Endothelial cell of umbilical vein (primary cell): Measurements from ENCODE around the gene ARHGEF17. TPM values are rescaled to one million over a fixed set of nuclear protein-coding genes. Genes with fewer than 3 reads are reported as not detected.

Source experiments
- BruUV-seq: library from RNA; stranded (reverse); fragments of 400-500 nt; replicated peaks from 2 replicates; lab custom pipeline; 2021; lab: Mats Ljungman, UMichigan
- CTCF ChIA-PET: fragments of 300-600, 350-600 bp; sonication (Branson Sonifier 250); formaldehyde crosslinking; loops from one replicate; lab custom pipeline; 2021; ENCODE audit warnings: antibody characterized with exemption, inconsistent platforms; lab: Charles Lee
- POLR2A ChIA-PET: fragments of 300-600, 350-600 bp; sonication (Branson Sonifier 250); formaldehyde crosslinking; loops from one replicate; lab custom pipeline; 2021; ENCODE audit warnings: antibody characterized with exemption, inconsistent platforms; lab: Charles Lee
- DNase-seq: peaks from one replicate; pipeline ENCODE4 v3.0.0-alpha.2; 2011; ENCODE audit warnings: low read depth, low spot score
- FAIRE-seq: peaks from 2 replicates; lab custom pipeline; 2011; peaks lifted over from hg19 to GRCh38; lab: Jason Lieb, UNC
- H2AFZ ChIP-seq: 2 replicates; pipeline ENCODE4 v1.6.0; 2012; ENCODE audit warnings: low read depth, low read length, control low read depth, inconsistent platforms
- H3K27ac ChIP-seq: 2 replicates; pipeline ENCODE4 v1.5.1; 2011; ENCODE audit warnings: low read depth, mild to moderate bottlenecking, control low read depth, low read length, moderate library complexity; ENCODE audit not compliant: insufficient read depth
- H3K27me3 ChIP-seq, 2 experiments: 2 replicates each; pipeline versions ENCODE4 v1.6.0 to v1.6.1; 2011; ENCODE audit warnings: low read length in 2 of 2, mixed read lengths in 1 of 2; ENCODE audit not compliant: control insufficient read depth in 2 of 2, insufficient read depth in 2 of 2
- H3K36me3 ChIP-seq, 2 experiments: 2 replicates in 1 of 2; 3 replicates in 1 of 2; pipeline ENCODE4 v1.5.1; 2011; ENCODE audit warnings: low read length in 2 of 2, mild to moderate bottlenecking in 1 of 2, moderate library complexity in 1 of 2; ENCODE audit not compliant: control insufficient read depth in 2 of 2, insufficient read depth in 2 of 2; ENCODE audit errors: extremely low read depth in 1 of 2
- H3K4me1 ChIP-seq: 3 replicates; pipeline ENCODE4 v1.5.1; 2011; ENCODE audit warnings: mild to moderate bottlenecking, low read length; ENCODE audit not compliant: control insufficient read depth, insufficient read depth; ENCODE audit errors: extremely low read depth
- H3K4me2 ChIP-seq: 2 replicates; pipeline ENCODE4 v1.6.1; 2011; ENCODE audit warnings: low read length, control low read depth, mixed read lengths; ENCODE audit not compliant: insufficient read depth
- H3K4me3 ChIP-seq, 3 experiments: fragments of 200-600 bp in 1 of 3; sonication (generic), shearing (Covaris generic) in 1 of 3; replicated peaks in 1 of 3; 2 replicates each; pipeline ENCODE4 v1.5.1; 2011 to 2016; ENCODE audit warnings: control low read depth in 3 of 3, low read length in 3 of 3, mild to moderate bottlenecking in 2 of 3, inconsistent platforms in 1 of 3, low read depth in 1 of 3, moderate library complexity in 1 of 3; ENCODE audit not compliant: insufficient read depth in 1 of 3
- H3K79me2 ChIP-seq: 2 replicates; pipeline ENCODE4 v1.6.0; 2012; ENCODE audit warnings: low read length, inconsistent platforms; ENCODE audit not compliant: control insufficient read depth, insufficient read depth
- H3K9ac ChIP-seq: replicated peaks from 2 replicates; pipeline ENCODE3; 2011; ENCODE audit warnings: low read length, control low read depth; ENCODE audit not compliant: insufficient read depth; ENCODE audit errors: extremely low read depth
- H3K9me1 ChIP-seq: replicated peaks from 3 replicates; pipeline ENCODE4 v1.6.0; 2011; ENCODE audit warnings: mild to moderate bottlenecking, low read length; ENCODE audit not compliant: control insufficient read depth, insufficient read depth; ENCODE audit errors: extremely low read depth
- H3K9me3 ChIP-seq: replicated peaks from 2 replicates; pipeline ENCODE4 v1.5.1; 2012; ENCODE audit warnings: low read length, inconsistent platforms; ENCODE audit not compliant: control insufficient read depth, insufficient read depth
- H4K20me1 ChIP-seq: replicated peaks from 2 replicates; pipeline ENCODE3; 2011; ENCODE audit warnings: mild to moderate bottlenecking, low read length; ENCODE audit not compliant: control insufficient read depth, insufficient read depth; ENCODE audit errors: extremely low read depth
- EZH2 ChIP-seq: IDR thresholded peaks from 2 replicates; pipeline ENCODE4 v1.6.1; 2012; ENCODE audit warnings: borderline replicate concordance, low read depth, mild to moderate bottlenecking, moderate library complexity, low read length, inconsistent platforms; ENCODE audit not compliant: severe bottlenecking
- FOS ChIP-seq: IDR thresholded peaks from 2 replicates; pipeline ENCODE4 v1.6.1; 2011; ENCODE audit warnings: mild to moderate bottlenecking, low read length, moderate library complexity, borderline replicate concordance; ENCODE audit not compliant: insufficient read depth
- GATA2 ChIP-seq: IDR thresholded peaks from 2 replicates; pipeline ENCODE4 v1.7.0; 2011; ENCODE audit warnings: low read depth, mild to moderate bottlenecking, moderate library complexity, mixed read lengths, low read length; ENCODE audit not compliant: insufficient read length, insufficient read depth
- POLR2A ChIP-seq: IDR thresholded peaks from 2 replicates; pipeline ENCODE4 v1.6.1; 2012; ENCODE audit warnings: low read depth, mild to moderate bottlenecking, control low read depth, low read length
- POLR2AphosphoS5 ChIP-seq: IDR thresholded peaks from 2 replicates; pipeline ENCODE4 v1.6.1; 2012; ENCODE audit warnings: low read depth, mild to moderate bottlenecking, control low read depth, low read length, moderate library complexity; ENCODE audit not compliant: insufficient read depth
- dilution Hi-C: fragments of 300-500 bp; cut with MboI; formaldehyde crosslinking; loops from one replicate; pipeline ENCODE4 v1.15.0; 2019; ENCODE audit warnings: low sequenced_read_pairs; ENCODE audit not compliant: extremely low pct_ligation_motif_present
- intact Hi-C: fragments of 100-400 bp; cut with micrococcal nuclease; formaldehyde crosslinking; loops from one replicate; pipeline ENCODE4 v1.10.0; 2022
- polyA plus RNA-seq, 4 experiments: library from polyadenylated mRNA; depleted of rRNA in 3 of 4; stranded (reverse) in 3 of 4; unstranded in 1 of 4; fragments of >200 nt; gene quantifications; 2 replicates each; pipeline versions ENCODE4 v1.2.1 to v1.2.3, GENCODE V29; 2011 to 2012; ENCODE audit warnings: missing spikeins in 1 of 4
- total RNA-seq: library from RNA; stranded (reverse); gene quantifications from 2 replicates; pipeline ENCODE4 v1.2.3, GENCODE V29; 2021
- TF ChIP-seq, protein P1 (sequence below), 2 donors: IDR thresholded peaks; 1 replicate in 1 of 2; 2 replicates in 1 of 2; pipeline ENCODE4 v1.5.1; 2011; ENCODE audit warnings: low read length in 2 of 2, mild to moderate bottlenecking in 2 of 2, moderate library complexity in 2 of 2, control low read depth in 1 of 2, inconsistent platforms in 1 of 2, low read depth in 1 of 2; ENCODE audit not compliant: insufficient read depth in 1 of 2; ENCODE audit errors: extremely low read depth in 1 of 2

ARHGEF17 gene
- total and polyA plus RNA-seq, 2 donors (not counting 3 experiments of a cell fraction or from before 2014, with no cell fraction given) = 74.9 to 89.9 TPM

DNA sequence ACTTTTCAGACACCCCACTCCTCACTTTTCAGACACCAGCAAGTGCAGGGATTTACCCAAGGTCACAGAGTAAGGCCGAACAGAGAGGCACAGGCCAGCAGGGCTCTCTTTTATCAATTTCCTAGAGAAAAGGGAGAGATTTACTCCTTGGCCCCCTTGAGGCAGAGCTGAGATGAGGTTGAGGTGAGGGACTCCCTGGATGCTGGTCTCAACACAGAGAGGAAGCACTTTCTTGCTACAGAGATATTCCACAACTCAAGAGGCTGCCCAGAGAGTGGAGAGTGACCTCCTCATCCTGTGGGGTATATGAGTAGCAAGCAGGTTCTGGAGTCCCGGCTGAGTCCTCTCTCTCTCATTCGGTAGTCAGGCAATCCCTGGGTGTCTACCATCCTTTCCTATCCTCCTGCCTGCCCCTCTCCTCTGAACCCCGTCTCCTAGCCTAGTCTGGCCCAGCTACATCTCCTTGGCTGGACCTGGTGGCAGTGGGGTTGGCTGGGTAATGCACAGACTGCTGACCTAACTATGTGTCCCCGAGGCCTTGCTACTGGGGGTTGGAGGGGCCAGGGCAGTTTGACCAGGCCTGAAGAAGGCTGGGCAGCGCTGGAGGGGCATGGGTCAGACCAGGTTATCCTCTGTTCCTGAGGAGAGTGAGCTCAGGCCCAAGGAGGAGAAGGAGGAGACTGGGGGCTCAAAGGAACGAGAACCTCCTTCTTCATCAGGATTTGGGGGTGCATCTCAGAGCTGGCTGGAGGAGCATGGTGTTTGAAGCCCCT is 1.8 kb upstream of the ARHGEF17 start:
- Histone ChIP-seq H3K4me3 (no peak overlapping the region), H3K4me1 (peaks cover 13% of the 10 kb centered on the region), H3K27me3 (no peaks in the 10 kb centered on the region), H4K20me1 (no peaks in the 10 kb centered on the region), H3K4me2 (no peak overlapping the region), H3K79me2 (peaks cover 15% of the 10 kb centered on the region), H2AFZ (no peak overlapping the region), H3K36me3 (peaks cover 0 to 2% of the 10 kb centered on the region in 2 experiments), H3K27ac (no peak overlapping the region), H3K9me3 (no peaks in the 10 kb centered on the region), H3K9ac (no peak overlapping the region), H3K9me1 (no peaks in the 10 kb centered on the region)
- intact Hi-C loops (loop anchor here (2.0 kb wide), 1 partner anchor 355 kb away; no protein-coding TSS in a partner anchor), dilution Hi-C loops (no loop called here)
- DNase-seq (no peak), FAIRE-seq (no peak)
- TF ChIP-seq EZH2 (no peak), FOS (no peak), GATA2 (no peak), POLR2A (no peak), POLR2AphosphoS5 (no peak)
- TF ChIP-seq, protein P1, sequence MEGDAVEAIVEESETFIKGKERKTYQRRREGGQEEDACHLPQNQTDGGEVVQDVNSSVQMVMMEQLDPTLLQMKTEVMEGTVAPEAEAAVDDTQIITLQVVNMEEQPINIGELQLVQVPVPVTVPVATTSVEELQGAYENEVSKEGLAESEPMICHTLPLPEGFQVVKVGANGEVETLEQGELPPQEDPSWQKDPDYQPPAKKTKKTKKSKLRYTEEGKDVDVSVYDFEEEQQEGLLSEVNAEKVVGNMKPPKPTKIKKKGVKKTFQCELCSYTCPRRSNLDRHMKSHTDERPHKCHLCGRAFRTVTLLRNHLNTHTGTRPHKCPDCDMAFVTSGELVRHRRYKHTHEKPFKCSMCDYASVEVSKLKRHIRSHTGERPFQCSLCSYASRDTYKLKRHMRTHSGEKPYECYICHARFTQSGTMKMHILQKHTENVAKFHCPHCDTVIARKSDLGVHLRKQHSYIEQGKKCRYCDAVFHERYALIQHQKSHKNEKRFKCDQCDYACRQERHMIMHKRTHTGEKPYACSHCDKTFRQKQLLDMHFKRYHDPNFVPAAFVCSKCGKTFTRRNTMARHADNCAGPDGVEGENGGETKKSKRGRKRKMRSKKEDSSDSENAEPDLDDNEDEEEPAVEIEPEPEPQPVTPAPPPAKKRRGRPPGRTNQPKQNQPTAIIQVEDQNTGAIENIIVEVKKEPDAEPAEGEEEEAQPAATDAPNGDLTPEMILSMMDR (IDR thresholded peaks at IDR 0.05; ENCODE audit: extremely low read depth in 1 of 2, insufficient read depth in 1 of 2, low read depth in 1 of 2, low read length in 2 of 2) = no peak
- BruUV-seq = no TSS peak
- ChIA-PET POLR2A (interaction anchor here (1.5 to 3.7 kb wide), 2 partner anchors 29 to 45 kb away, joined by 8 to 27 read pairs; no protein-coding TSS in a partner anchor), CTCF (interaction anchor here (0.7 to 16.0 kb wide), 21 partner anchors 8 to 581 kb away, joined by 3 to 455 read pairs (median 11); no protein-coding TSS in a partner anchor)
